Retinal pigment epithelial cell (primary cell): Measurements from ENCODE around the gene ATP1B1.

Experiments used
- DNase-seq: peaks from one replicate; pipeline ENCODE4 v3.0.0-alpha.2; 2010; ENCODE audit warnings: low read depth
- H3K4me3 ChIP-seq: 2 replicates; pipeline ENCODE4 v1.5.1; 2011; ENCODE audit warnings: mild to moderate bottlenecking, low read length, control low read depth, moderate library complexity
- TF ChIP-seq, protein P1 (sequence below): conservative IDR thresholded peaks from 2 replicates; pipeline ENCODE4 v1.5.1; 2011; ENCODE audit warnings: low read depth, low read length, control low read depth, inconsistent platforms

The ATP1B1 gene

DNA sequence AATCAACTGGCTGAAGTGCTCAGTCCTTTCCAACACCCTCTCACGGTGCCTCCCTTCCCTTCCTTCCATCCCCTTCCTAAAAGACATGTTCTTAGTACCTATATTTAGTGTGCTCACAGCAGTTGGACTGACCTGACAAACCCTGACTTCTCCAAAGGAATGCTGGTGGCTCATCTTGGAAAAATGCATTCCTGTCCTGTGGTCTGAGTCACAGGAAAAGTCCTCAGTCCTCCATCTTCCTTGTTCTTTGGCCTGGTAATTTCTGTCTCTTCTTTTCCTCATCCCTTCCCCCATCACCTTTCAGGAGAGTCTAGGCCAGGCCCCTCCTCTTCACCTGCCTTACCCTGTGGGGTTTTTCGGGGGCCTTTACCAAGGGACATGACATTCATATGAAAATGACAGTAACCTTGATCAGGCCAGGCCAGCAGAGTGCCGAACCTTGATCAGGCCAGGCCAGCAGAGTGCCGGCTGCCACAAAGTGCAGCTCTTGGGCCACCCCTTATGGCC, 7.2 kb downstream of the ATP1B1 start:
- DNase-seq: peak; percentile 73
- TF ChIP-seq, protein P1, sequence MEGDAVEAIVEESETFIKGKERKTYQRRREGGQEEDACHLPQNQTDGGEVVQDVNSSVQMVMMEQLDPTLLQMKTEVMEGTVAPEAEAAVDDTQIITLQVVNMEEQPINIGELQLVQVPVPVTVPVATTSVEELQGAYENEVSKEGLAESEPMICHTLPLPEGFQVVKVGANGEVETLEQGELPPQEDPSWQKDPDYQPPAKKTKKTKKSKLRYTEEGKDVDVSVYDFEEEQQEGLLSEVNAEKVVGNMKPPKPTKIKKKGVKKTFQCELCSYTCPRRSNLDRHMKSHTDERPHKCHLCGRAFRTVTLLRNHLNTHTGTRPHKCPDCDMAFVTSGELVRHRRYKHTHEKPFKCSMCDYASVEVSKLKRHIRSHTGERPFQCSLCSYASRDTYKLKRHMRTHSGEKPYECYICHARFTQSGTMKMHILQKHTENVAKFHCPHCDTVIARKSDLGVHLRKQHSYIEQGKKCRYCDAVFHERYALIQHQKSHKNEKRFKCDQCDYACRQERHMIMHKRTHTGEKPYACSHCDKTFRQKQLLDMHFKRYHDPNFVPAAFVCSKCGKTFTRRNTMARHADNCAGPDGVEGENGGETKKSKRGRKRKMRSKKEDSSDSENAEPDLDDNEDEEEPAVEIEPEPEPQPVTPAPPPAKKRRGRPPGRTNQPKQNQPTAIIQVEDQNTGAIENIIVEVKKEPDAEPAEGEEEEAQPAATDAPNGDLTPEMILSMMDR: no peak

DNA sequence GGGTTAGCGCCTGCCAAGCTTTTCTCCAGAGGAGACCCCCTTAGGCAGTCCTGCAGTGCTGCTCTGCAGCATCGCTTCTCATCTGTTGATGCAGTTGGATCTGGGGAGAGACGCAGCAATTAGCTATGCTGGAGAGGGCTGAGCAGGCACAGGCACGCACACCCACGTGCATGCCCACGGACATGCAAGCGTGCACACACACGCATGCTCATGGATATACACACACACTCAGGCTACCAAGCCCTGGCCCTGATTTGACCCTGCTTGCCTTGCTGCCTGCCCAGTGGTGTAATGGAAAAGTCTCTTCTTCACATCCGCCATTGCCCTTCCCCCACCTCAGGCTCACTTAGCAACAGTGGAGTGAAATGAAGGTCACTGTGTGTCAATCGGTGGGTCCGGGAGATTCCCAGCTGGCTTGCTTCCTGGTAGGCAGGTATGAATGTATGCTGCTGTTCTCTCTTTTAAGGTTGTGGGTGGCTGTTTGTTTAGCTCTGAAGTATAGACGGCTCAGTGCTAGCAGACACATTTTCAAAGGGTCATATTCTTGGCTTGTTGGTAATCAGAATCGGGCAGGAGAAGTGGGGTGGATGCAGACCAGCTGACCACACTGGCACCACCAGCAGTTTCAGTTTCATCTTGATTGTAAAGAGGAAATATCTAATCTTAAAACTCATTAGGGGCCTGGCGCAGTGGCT, 9.5 kb downstream of the ATP1B1 start:
- TF ChIP-seq, protein P1: no peak
- DNase-seq: no peak
- no peak overlapping the region for H3K4me3 ChIP-seq

More for the DNA sequence above, 7.2 kb downstream of the ATP1B1 start:
- H3K4me3 ChIP-seq: no peak overlapping the region

DNA sequence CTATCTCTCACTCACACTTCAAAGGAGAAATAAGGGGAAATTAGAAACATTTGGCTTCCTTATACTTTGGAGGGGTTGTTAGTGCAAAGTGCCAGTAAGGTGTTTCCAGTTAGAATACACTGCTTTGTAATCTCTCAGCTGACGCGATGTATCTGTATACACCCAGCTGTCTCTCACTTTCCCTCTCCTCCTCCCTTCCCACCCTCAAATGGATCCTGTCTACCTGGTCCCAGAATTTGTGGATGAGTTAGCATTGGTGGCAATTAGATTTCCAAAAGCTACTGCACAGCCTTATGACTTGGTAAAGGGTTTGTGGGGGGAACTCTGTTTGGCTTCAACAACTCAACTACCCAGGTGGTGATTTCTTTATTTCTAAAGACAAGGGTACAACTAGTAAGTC, 10.5 kb downstream of the ATP1B1 start:
- no peak overlapping the region for H3K4me3 ChIP-seq
- DNase-seq: no peak
- TF ChIP-seq, protein P1: no peak

DNA sequence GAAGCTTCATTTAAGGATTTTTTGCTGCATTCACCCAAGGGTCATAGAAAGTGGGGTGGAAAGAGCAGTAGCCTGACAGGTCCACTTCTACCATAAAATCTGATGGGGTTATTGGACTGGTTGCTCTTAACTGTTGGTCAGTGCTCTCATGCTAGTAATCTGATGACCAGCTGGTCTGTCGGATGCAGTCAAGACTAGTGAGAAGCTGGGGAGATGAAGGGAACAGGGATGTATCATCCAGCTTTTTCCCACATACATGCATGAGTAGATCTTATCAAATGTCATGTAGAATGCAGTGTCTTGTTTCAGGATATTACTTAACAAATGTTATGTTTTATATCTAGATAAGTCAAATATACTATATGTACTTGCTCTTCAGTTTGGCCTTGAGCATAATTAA, 11.1 kb downstream of the ATP1B1 start:
- TF ChIP-seq, protein P1: no peak
- DNase-seq: no peak

DNA sequence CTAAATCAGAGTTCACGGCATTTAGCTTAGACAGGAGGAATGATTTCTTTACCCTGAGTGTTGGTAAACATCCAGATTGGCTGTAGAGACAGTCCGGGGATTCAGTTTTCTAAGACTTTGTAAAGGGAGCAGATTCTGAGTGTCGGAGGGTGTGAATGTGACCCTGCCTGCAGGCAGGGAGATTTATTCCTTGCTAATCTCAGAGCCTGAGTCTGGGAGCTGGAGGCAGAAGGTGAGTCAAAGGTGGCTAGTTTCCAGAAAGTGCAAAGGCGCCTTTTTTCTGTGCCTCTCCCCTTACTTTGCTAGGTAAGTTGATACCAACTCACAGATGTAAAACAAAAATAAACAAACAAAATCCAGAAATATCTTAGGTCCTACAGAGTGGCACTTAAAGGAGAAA, 11.7 kb downstream of the ATP1B1 start:
- DNase-seq: no peak
- TF ChIP-seq, protein P1: no peak
- H3K4me3 ChIP-seq: no peak overlapping the region

More for the DNA sequence above, 11.1 kb downstream of the ATP1B1 start:
- H3K4me3 ChIP-seq: no peak overlapping the region

DNA sequence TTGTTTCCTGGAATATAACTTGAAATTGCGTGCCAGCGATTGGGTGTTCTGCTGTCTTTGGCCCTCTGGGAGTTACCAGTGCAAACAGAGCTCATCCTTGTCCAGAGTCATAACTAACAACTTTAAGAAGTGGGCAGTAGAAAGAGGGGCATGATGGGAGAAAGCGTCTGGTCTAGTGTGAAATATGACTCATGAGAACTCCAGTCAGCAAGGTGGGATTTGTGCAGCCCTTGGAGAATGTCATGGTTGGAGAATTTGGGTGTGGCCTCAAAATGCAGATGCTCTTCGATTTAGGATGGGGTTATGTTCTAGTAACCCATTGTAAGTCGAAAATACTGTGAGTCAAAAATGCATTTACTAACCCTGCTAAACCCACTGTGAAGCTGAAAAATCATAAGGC, 12.9 kb downstream of the ATP1B1 start:
- no peak for DNase-seq
- TF ChIP-seq, protein P1: no peak
- H3K4me3 ChIP-seq: no peak overlapping the region

DNA sequence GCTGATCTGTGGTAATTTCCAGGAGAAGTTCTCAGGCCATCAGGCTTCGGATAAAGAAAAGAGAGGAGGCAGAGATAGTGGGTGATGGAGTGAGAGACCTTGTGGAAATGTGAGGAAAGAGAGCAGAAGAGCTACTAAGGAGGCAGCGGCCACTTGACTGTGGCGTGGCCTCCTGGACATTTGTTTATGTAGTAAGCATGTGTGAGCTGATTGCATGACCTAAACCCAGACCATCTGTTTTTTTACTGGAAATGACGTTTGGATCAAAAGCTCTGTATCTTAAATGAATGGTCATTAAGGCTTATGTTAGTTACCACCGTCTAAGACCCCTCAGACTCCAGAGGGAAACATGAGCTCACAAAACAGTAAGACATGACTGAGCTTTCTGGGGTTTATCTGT, 13.6 kb downstream of the ATP1B1 start:
- DNase-seq: no peak
- TF ChIP-seq, protein P1: no peak
- no peak overlapping the region for H3K4me3 ChIP-seq
